Neural progenitor cell (in vitro differentiated cells): ENCODE data around the gene PRKAR1A. TPM values are rescaled to one million over a fixed set of nuclear protein-coding genes. Genes with fewer than 3 reads are reported as not detected.
"Not testable (repeated sequence)": the region's sequence is repeated elsewhere in the genome, so short reads cannot be mapped to it uniquely, and the experiment has no call there.

Experiments used
- DNase-seq: peaks from one replicate; pipeline ENCODE4 v3.0.0-alpha.2; 2016; ENCODE audit warnings: low spot score
- H2AFZ ChIP-seq: fragments of 200-600 bp; sonication (generic); replicated peaks from 2 replicates; pipeline ENCODE4 v1.6.1; 2016; ENCODE audit warnings: antibody characterized with exemption
- H3F3A ChIP-seq: fragments of 200-600 bp; sonication (generic); 2 replicates; pipeline ENCODE4 v1.6.1; 2016; ENCODE audit warnings: antibody characterized with exemption, low read depth
- H3K27ac ChIP-seq: fragments of 200-600 bp; sonication (generic); 2 replicates; pipeline ENCODE4 v1.5.1; 2016; ENCODE audit warnings: mild to moderate bottlenecking
- H3K27me3 ChIP-seq: fragments of 200-600 bp; sonication (generic); 2 replicates; pipeline ENCODE4 v1.6.1; 2016; ENCODE audit warnings: mild to moderate bottlenecking, moderate library complexity
- H3K36me3 ChIP-seq: fragments of 200-600 bp; sonication (generic); 2 replicates; pipeline ENCODE4 v1.5.1; 2016
- H3K4me1 ChIP-seq: fragments of 200-600 bp; sonication (generic); 2 replicates; pipeline ENCODE4 v1.6.1; 2016; ENCODE audit warnings: mixed run types
- H3K4me2 ChIP-seq: fragments of 200-600 bp; sonication (generic); 2 replicates; pipeline ENCODE4 v1.6.1; 2016
- H3K4me3 ChIP-seq: fragments of 200-600 bp; sonication (generic); 2 replicates; pipeline ENCODE4 v1.5.1; 2016
- H3K79me2 ChIP-seq: fragments of 200-600 bp; sonication (generic); 2 replicates; pipeline ENCODE4 v1.6.1; 2016; ENCODE audit warnings: low read depth
- H3K9ac ChIP-seq: fragments of 200-600 bp; sonication (generic); 2 replicates; pipeline ENCODE4 v1.6.1; 2016
- H3K9me3 ChIP-seq: fragments of 200-600 bp; sonication (generic); 2 replicates; pipeline ENCODE4 v1.5.1; 2016; ENCODE audit warnings: low read depth
- H4K20me1 ChIP-seq: fragments of 200-600 bp; sonication (generic); 2 replicates; pipeline ENCODE4 v1.6.1; 2016; ENCODE audit warnings: low read depth
- H3K27ac Mint-ChIP-seq: 3 replicates; pipeline ENCODE4 v1.8.0; 2021; ENCODE audit warnings: mixed read lengths
- H3K27me3 Mint-ChIP-seq: 2 replicates; pipeline ENCODE4 v1.8.0; 2022; ENCODE audit warnings: low read depth, mild to moderate bottlenecking, inconsistent platforms, moderate library complexity, mixed read lengths; ENCODE audit not compliant: insufficient read depth
- H3K36me3 Mint-ChIP-seq: 3 replicates; pipeline ENCODE4 v1.8.0; 2021; ENCODE audit warnings: mixed read lengths
- H3K4me1 Mint-ChIP-seq: 3 replicates; pipeline ENCODE4 v1.8.0; 2021; ENCODE audit warnings: mixed read lengths
- H3K4me3 Mint-ChIP-seq: 3 replicates; pipeline ENCODE4 v1.8.0; 2021; ENCODE audit warnings: mild to moderate bottlenecking, moderate library complexity, mixed read lengths
- H3K9me3 Mint-ChIP-seq: 3 replicates; pipeline ENCODE4 v1.8.0; 2020; ENCODE audit warnings: mixed read lengths
- EZH2 ChIP-seq: fragments of 200-600 bp; sonication (generic); IDR thresholded peaks from 2 replicates; pipeline ENCODE4 v1.6.1; 2017; ENCODE audit warnings: antibody characterized with exemption, mild to moderate bottlenecking, moderate library complexity
- EZH2phosphoT487 ChIP-seq: fragments of 200-600 bp; sonication (generic); IDR thresholded peaks from 2 replicates; pipeline ENCODE4 v1.6.1; 2017; ENCODE audit warnings: antibody characterized with exemption
- total RNA-seq: library from RNA; depleted of rRNA; stranded (reverse); fragments of >200 nt; gene quantifications from 2 replicates; pipeline ENCODE4 v1.2.3, GENCODE V29; 2015; ENCODE audit warnings: low replicate concordance
- TF ChIP-seq, protein P1 (sequence below): fragments of 200-600 bp; sonication (generic); IDR thresholded peaks from 2 replicates; pipeline ENCODE4 v1.5.1; 2017; ENCODE audit warnings: antibody characterized with exemption, mild to moderate bottlenecking

Gene PRKAR1A
- total RNA-seq, 1 donor from 2014 or later: 168 TPM

GRCh38 chr17:68512960-68513474 is 787 bp downstream of the PRKAR1A start:
- peaks cover 58% of the 10 kb centered on the region for H3K79me2 ChIP-seq
- peak; percentile 56 for DNase-seq
- no peak for TF ChIP-seq EZH2phosphoT487
- TF ChIP-seq, protein P1, sequence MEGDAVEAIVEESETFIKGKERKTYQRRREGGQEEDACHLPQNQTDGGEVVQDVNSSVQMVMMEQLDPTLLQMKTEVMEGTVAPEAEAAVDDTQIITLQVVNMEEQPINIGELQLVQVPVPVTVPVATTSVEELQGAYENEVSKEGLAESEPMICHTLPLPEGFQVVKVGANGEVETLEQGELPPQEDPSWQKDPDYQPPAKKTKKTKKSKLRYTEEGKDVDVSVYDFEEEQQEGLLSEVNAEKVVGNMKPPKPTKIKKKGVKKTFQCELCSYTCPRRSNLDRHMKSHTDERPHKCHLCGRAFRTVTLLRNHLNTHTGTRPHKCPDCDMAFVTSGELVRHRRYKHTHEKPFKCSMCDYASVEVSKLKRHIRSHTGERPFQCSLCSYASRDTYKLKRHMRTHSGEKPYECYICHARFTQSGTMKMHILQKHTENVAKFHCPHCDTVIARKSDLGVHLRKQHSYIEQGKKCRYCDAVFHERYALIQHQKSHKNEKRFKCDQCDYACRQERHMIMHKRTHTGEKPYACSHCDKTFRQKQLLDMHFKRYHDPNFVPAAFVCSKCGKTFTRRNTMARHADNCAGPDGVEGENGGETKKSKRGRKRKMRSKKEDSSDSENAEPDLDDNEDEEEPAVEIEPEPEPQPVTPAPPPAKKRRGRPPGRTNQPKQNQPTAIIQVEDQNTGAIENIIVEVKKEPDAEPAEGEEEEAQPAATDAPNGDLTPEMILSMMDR: peak; percentile 6
- H3K4me1 ChIP-seq: peaks cover 21% of the 10 kb centered on the region
- H3K4me2 ChIP-seq: peak overlapping the region; percentile 84
- Mint-ChIP-seq H3K9me3 (peaks cover 3% of the 10 kb centered on the region), H3K4me3 (peak overlapping the region; percentile 97), H3K4me1 (peaks cover 38% of the 10 kb centered on the region), H3K27ac (peak overlapping the region; percentile 100), H3K27me3 (peaks cover 7% of the 10 kb centered on the region), H3K36me3 (peaks cover 25% of the 10 kb centered on the region)
- peak overlapping the region; percentile 83 for H3K9ac ChIP-seq
- no peak overlapping the region for H2AFZ ChIP-seq
- no peaks in the 10 kb centered on the region for H3K27me3 ChIP-seq
- H3F3A ChIP-seq: peaks cover 24% of the 10 kb centered on the region
- H3K9me3 ChIP-seq: no peaks in the 10 kb centered on the region
- peaks cover 24% of the 10 kb centered on the region for H3K36me3 ChIP-seq
- H4K20me1 ChIP-seq: peaks cover 26% of the 10 kb centered on the region
- H3K27ac ChIP-seq: peak overlapping the region; percentile 93
- peak overlapping the region; percentile 96 for H3K4me3 ChIP-seq

DNA sequence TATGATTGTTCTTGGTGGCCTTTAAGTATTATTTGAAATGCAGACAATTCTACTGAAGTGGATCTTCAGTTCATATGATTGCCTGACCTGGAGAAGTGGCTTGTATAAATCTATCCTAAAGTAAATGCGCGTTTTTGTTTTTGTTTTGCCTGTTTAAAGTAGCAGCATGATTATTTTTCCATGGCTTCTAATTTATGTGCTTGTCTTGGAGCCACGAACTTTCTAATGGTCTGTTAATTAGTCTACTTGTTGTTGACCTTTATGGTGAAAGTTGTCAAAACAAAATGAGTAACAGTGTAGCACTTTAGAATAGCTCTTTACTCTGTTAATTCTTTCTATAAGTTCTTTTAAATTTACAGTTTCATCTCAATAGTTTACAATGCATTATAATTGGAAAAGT is 1.7 kb downstream of the PRKAR1A start:
- H3K36me3 ChIP-seq: peaks cover 24% of the 10 kb centered on the region
- Mint-ChIP-seq H3K27ac (no peak overlapping the region), H3K4me3 (peak overlapping the region; percentile 97), H3K27me3 (peaks cover 7% of the 10 kb centered on the region), H3K36me3 (peaks cover 30% of the 10 kb centered on the region), H3K4me1 (peaks cover 38% of the 10 kb centered on the region), H3K9me3 (peaks cover 3% of the 10 kb centered on the region)
- peaks cover 24% of the 10 kb centered on the region for H3F3A ChIP-seq
- no peaks in the 10 kb centered on the region for H3K9me3 ChIP-seq
- no peak for TF ChIP-seq EZH2phosphoT487
- no peak for TF ChIP-seq EZH2
- TF ChIP-seq, protein P1: no peak
- H3K27me3 ChIP-seq: no peaks in the 10 kb centered on the region
- H3K4me3 ChIP-seq: peak overlapping the region; percentile 96
- peaks cover 67% of the 10 kb centered on the region for H3K79me2 ChIP-seq
- no peak for DNase-seq
- peaks cover 26% of the 10 kb centered on the region for H4K20me1 ChIP-seq
- H3K9ac ChIP-seq: peak overlapping the region; percentile 83
- H3K27ac ChIP-seq: no peak overlapping the region
- peaks cover 21% of the 10 kb centered on the region for H3K4me1 ChIP-seq
- no peak overlapping the region for H2AFZ ChIP-seq
- peak overlapping the region; percentile 84 for H3K4me2 ChIP-seq

DNA sequence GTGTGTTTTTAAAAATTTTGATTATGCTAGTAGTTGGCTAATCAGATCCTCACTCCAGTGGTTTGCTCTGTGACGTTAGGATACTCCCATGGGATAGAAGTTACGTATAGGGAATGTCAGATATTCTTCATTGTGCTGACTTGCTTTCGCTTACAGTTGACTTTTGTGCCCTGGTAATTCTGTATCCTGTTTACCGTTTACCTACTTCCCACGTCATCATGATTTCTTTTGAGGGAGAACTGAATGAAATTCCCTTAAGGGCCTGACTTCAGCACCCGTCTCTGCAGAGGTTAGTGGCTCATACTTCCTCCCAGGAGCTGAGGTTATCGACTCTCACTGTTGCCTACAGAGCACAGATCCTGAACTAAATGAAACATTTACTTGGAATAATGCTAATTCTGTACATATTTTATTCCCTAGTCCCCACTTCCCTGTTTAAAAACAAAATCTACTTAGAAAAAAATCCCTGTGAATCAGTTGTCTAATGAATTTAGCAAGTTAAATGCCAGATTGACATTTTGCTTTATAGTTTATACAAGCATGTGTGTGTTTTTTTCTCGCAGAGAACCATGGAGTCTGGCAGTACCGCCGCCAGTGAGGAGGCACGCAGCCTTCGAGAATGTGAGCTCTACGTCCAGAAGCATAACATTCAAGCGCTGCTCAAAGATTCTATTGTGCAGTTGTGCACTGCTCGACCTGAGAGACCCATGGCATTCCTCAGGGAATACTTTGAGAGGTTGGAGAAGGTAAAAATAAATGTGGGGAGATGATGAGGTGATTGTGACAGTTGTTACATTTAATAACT is 2.8 kb downstream of the PRKAR1A start:
- Mint-ChIP-seq H3K4me1 (peaks cover 34% of the 10 kb centered on the region), H3K27ac (no peak overlapping the region), H3K4me3 (peak overlapping the region; percentile 97), H3K9me3 (peaks cover 3% of the 10 kb centered on the region), H3K27me3 (peaks cover 7% of the 10 kb centered on the region), H3K36me3 (peaks cover 38% of the 10 kb centered on the region)
- Histone ChIP-seq H3K27me3 (no peaks in the 10 kb centered on the region), H4K20me1 (peaks cover 30% of the 10 kb centered on the region), H3K9ac (no peak overlapping the region), H3K4me3 (peak overlapping the region; percentile 96), H3K9me3 (no peaks in the 10 kb centered on the region), H2AFZ (no peak overlapping the region), H3K4me2 (peak overlapping the region; percentile 84), H3K4me1 (peaks cover 21% of the 10 kb centered on the region), H3F3A (peaks cover 24% of the 10 kb centered on the region), H3K27ac (no peak overlapping the region), H3K79me2 (peaks cover 78% of the 10 kb centered on the region), H3K36me3 (peaks cover 24% of the 10 kb centered on the region)
- TF ChIP-seq EZH2phosphoT487: no peak
- no peak for TF ChIP-seq EZH2
- peak; percentile 10 for DNase-seq

DNA sequence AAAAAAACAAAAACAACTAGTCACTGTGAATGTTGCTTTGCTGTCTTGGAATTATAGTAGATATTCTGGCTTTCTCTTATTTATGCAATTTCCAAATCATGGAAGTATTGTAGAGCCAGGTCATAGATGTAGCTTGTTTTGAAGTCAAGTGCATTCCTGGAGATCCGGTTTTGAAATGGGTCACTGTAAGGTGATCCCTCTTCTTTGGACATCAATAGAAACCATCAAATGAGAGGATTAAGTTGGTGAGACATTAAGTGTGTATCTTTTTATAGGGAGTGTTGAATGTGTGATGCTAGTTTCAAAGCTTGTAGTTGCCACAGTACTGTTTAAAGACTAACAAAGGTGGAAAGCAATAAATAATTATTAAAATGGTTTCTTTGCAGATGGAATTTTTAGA is 4.5 kb downstream of the PRKAR1A start:
- Histone ChIP-seq H3K27me3 (no peaks in the 10 kb centered on the region), H3K4me2 (no peak overlapping the region), H3F3A (peaks cover 16% of the 10 kb centered on the region), H3K9ac (no peak overlapping the region), H3K4me1 (peaks cover 14% of the 10 kb centered on the region), H3K27ac (no peak overlapping the region), H3K36me3 (peaks cover 24% of the 10 kb centered on the region), H4K20me1 (peaks cover 43% of the 10 kb centered on the region), H3K9me3 (no peaks in the 10 kb centered on the region), H3K79me2 (peaks cover 95% of the 10 kb centered on the region), H3K4me3 (no peak overlapping the region), H2AFZ (no peak overlapping the region)
- TF ChIP-seq EZH2phosphoT487 (no peak), EZH2 (no peak)
- TF ChIP-seq, protein P1: no peak
- Mint-ChIP-seq H3K36me3 (peaks cover 41% of the 10 kb centered on the region), H3K27me3 (peaks cover 7% of the 10 kb centered on the region), H3K27ac (no peak overlapping the region), H3K9me3 (peaks cover 3% of the 10 kb centered on the region), H3K4me1 (peaks cover 22% of the 10 kb centered on the region), H3K4me3 (no peak overlapping the region)
- no peak for DNase-seq

- H3K4me3 ChIP-seq, H3K27me3 Mint-ChIP-seq, H3K9me3 ChIP-seq, H3K4me3 Mint-ChIP-seq, DNase-seq, H3F3A ChIP-seq, H3K27ac ChIP-seq, H3K4me2 ChIP-seq, H3K27me3 ChIP-seq, H3K27ac Mint-ChIP-seq, H2AFZ ChIP-seq, H3K9ac ChIP-seq, H3K9me3 Mint-ChIP-seq: not testable (repeated sequence)
- H3K36me3 Mint-ChIP-seq: peaks cover 44% of the 10 kb centered on the region
- Histone ChIP-seq H3K79me2 (peaks cover 99% of the 10 kb centered on the region), H3K4me1 (peaks cover 14% of the 10 kb centered on the region), H3K36me3 (peaks cover 24% of the 10 kb centered on the region), H4K20me1 (peaks cover 52% of the 10 kb centered on the region)
- peaks cover 22% of the 10 kb centered on the region for H3K4me1 Mint-ChIP-seq
Measured at GRCh38 chr17:68517605-68518004, 5.4 kb downstream of the PRKAR1A start.
